HEK293 (cell line): Measurements from ENCODE around the gene SMYD1.

Experiments
- CTCF ChIA-PET: fragments of 350-600 bp; formaldehyde crosslinking; extraction: SDS; loops from one replicate; lab custom pipeline; 2021; ENCODE audit warnings: antibody characterized with exemption; lab: Yijun Ruan, JAX
- POLR2A ChIA-PET: fragments of 300-600 bp; formaldehyde crosslinking; extraction: SDS; loops from one replicate; lab custom pipeline; 2020; ENCODE audit warnings: antibody characterized with exemption, inconsistent platforms; lab: Yijun Ruan, JAX
- H3K27ac ChIP-seq: fragments of 200-500 bp; sonication (Bioruptor generic); 2 replicates; pipeline ENCODE4 v1.5.1; 2014; ENCODE audit warnings: low read depth, low read length, control low read depth, inconsistent platforms; ENCODE audit errors: extremely low read depth
- H3K36me3 ChIP-seq, 2 experiments: fragments of 200-500 bp in 1 of 2; sonication (Bioruptor generic) in 1 of 2; 1 replicate in 1 of 2; 2 replicates in 1 of 2; pipeline ENCODE4 v1.5.1; 2014 to 2017; ENCODE audit warnings: inconsistent platforms in 2 of 2, low read length in 2 of 2; ENCODE audit not compliant: control insufficient read depth in 2 of 2, insufficient read depth in 1 of 2
- H3K4me1 ChIP-seq: fragments of 200-500 bp; sonication (Bioruptor generic); 2 replicates; pipeline ENCODE4 v1.5.1; 2014; ENCODE audit warnings: mild to moderate bottlenecking, low read length, inconsistent platforms; ENCODE audit not compliant: control insufficient read depth, insufficient read depth
- H3K4me3 ChIP-seq: 2 replicates; pipeline ENCODE4 v1.5.1; 2011; ENCODE audit warnings: low read depth, mild to moderate bottlenecking, control low read depth, low read length, moderate library complexity
- H3K9me3 ChIP-seq: fragments of 200-500 bp; sonication (Bioruptor generic); 2 replicates; pipeline ENCODE4 v1.5.1; 2014; ENCODE audit warnings: low read depth, low read length, inconsistent platforms; ENCODE audit not compliant: control insufficient read depth, insufficient read depth
- BCL11B ChIP-seq: fragments of 450-650 bp; formaldehyde crosslinking; IDR thresholded peaks from 2 replicates; pipeline ENCODE4 v1.5.1; 2016; ENCODE audit warnings: low read depth, missing biosample characterization, missing genetic modification characterization
- HOXC10 ChIP-seq: sonication (generic); formaldehyde crosslinking; IDR thresholded peaks from 2 replicates; pipeline ENCODE4 v1.8.1; 2023; ENCODE audit warnings: mild to moderate bottlenecking, missing genetic modification reagents
- REPIN1 ChIP-seq: fragments of 450-650 bp; formaldehyde crosslinking; IDR thresholded peaks from 2 replicates; pipeline ENCODE4 v1.5.1; 2017; ENCODE audit warnings: missing biosample characterization, missing genetic modification characterization, low read depth
- TRIM28 ChIP-seq: IDR thresholded peaks from 2 replicates; pipeline ENCODE4 v1.6.1; 2011; ENCODE audit warnings: low read length, control low read depth, borderline replicate concordance
- YY1 ChIP-seq: fragments of 450-650 bp; formaldehyde crosslinking; IDR thresholded peaks from 2 replicates; pipeline ENCODE4 v1.5.1; 2018; ENCODE audit warnings: missing biosample characterization, missing genetic modification characterization
- YY2 ChIP-seq: fragments of 450-650 bp; formaldehyde crosslinking; IDR thresholded peaks from 2 replicates; pipeline ENCODE4 v1.5.1; 2016; ENCODE audit warnings: missing biosample characterization, missing genetic modification characterization
- ZBTB48 ChIP-seq: fragments of 450-650 bp; formaldehyde crosslinking; IDR thresholded peaks from 2 replicates; pipeline ENCODE4 v1.5.1; 2016; ENCODE audit warnings: missing biosample characterization, missing genetic modification characterization
- ZNF10 ChIP-seq: fragments of 450-650 bp; formaldehyde crosslinking; IDR thresholded peaks from 2 replicates; pipeline ENCODE4 v1.5.1; 2017; ENCODE audit warnings: missing biosample characterization, missing genetic modification characterization
- ZNF155 ChIP-seq: fragments of 450-650 bp; formaldehyde crosslinking; IDR thresholded peaks from 2 replicates; pipeline ENCODE4 v1.5.1; 2016; ENCODE audit warnings: missing biosample characterization, missing genetic modification characterization
- ZNF274 ChIP-seq, 2 experiments: fragments of 200-500 bp in 1 of 2; fragments of 450-650 bp in 1 of 2; sonication (Bioruptor generic) in 1 of 2; formaldehyde crosslinking in 1 of 2; IDR thresholded peaks; 2 replicates each; pipeline versions ENCODE4 v1.5.1 to v1.6.1; 2014 to 2016; ENCODE audit warnings: borderline replicate concordance in 1 of 2, inconsistent platforms in 1 of 2, low read length in 1 of 2, missing biosample characterization in 1 of 2, missing genetic modification characterization in 1 of 2
- ZNF48 ChIP-seq: fragments of 450-650 bp; formaldehyde crosslinking; IDR thresholded peaks from 2 replicates; pipeline ENCODE4 v1.5.1; 2016; ENCODE audit warnings: missing biosample characterization, missing genetic modification characterization
- ZNF530 ChIP-seq: fragments of 450-650 bp; formaldehyde crosslinking; IDR thresholded peaks from 2 replicates; pipeline ENCODE4 v1.5.1; 2016; ENCODE audit warnings: low read depth, missing biosample characterization, missing genetic modification characterization
- ZNF610 ChIP-seq: fragments of 450-650 bp; formaldehyde crosslinking; IDR thresholded peaks from 2 replicates; pipeline ENCODE4 v1.5.1; 2016; ENCODE audit warnings: missing biosample characterization, missing genetic modification characterization, borderline replicate concordance
- ZNF677 ChIP-seq: fragments of 450-650 bp; IDR thresholded peaks from 2 replicates; pipeline ENCODE4 v1.5.0; 2018; ENCODE audit warnings: missing biosample characterization, mild to moderate bottlenecking, missing genetic modification characterization, moderate library complexity
- TF ChIP-seq, protein P1 (sequence below): fragments of 450-650 bp; formaldehyde crosslinking; IDR thresholded peaks from 2 replicates; pipeline ENCODE4 v1.5.1; 2016; ENCODE audit warnings: missing biosample characterization, missing genetic modification characterization
- TF ChIP-seq, protein P2 (sequence below): fragments of 450-650 bp; formaldehyde crosslinking; conservative IDR thresholded peaks from 2 replicates; pipeline ENCODE4 v1.5.1; 2016; ENCODE audit warnings: low read depth, missing biosample characterization, missing genetic modification characterization
- TF ChIP-seq, protein P3 (sequence below): fragments of 450-650 bp; formaldehyde crosslinking; IDR thresholded peaks from 2 replicates; pipeline ENCODE4 v1.5.1; 2016; ENCODE audit warnings: missing biosample characterization, missing genetic modification characterization
- TF ChIP-seq, protein P4 (sequence below): fragments of 450-650 bp; formaldehyde crosslinking; IDR thresholded peaks from 2 replicates; pipeline ENCODE4 v1.5.1; 2016; ENCODE audit warnings: missing biosample characterization, missing genetic modification characterization, borderline replicate concordance

Gene SMYD1

DNA sequence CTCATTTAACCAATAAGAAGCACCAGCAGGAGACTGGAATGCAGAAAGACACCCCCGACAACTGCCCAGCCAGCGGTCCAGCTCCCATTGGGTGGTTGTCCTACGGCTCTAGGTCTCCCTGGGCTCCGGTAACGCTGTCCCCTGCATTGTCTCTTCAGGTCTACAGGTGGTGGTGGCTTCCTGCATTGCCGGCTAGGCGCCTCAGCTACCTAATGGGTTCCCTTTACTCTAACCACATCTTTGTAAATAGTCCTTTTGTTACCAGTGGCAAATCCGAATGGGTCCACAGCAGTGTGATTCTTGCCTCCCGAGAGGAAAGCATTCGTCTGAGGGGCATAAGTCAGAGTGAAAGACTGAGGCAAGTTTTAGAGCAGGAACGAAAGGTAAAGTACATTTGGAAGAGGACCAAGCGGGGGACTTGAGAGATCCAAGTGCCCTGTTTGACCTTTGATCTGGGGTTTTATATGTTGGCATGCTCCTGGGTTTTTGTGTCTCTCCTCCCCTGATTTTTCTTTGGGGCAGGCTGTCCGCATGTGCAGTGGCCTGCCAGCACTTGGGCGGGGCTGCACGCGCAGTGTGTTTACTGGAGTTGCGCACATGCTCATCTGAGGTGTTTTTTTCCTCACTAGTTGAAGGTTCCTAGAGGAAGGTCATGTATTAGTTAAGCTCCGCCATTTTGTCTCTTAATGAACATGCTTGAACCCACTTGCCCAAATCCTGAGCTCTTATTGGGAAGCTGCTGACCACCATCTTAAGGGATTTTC is 49.2 kb downstream of the SMYD1 start:
- H3K36me3 ChIP-seq, result no peaks in the 10 kb centered on the region
- TF ChIP-seq ZNF10 (tag by site-specific recombination) (0 out of 2 replicates have a peak, but pooled peaks have one; percentile 24), ZNF155 (tag by site-specific recombination) (no peak)
- TF ChIP-seq, protein P1, sequence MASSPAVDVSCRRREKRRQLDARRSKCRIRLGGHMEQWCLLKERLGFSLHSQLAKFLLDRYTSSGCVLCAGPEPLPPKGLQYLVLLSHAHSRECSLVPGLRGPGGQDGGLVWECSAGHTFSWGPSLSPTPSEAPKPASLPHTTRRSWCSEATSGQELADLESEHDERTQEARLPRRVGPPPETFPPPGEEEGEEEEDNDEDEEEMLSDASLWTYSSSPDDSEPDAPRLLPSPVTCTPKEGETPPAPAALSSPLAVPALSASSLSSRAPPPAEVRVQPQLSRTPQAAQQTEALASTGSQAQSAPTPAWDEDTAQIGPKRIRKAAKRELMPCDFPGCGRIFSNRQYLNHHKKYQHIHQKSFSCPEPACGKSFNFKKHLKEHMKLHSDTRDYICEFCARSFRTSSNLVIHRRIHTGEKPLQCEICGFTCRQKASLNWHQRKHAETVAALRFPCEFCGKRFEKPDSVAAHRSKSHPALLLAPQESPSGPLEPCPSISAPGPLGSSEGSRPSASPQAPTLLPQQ (tag by site-specific recombination), result no peak
- TF ChIP-seq, all 188 proteins: peak for 1
- CTCF ChIA-PET, result no interaction called here
- Histone ChIP-seq H3K4me1 (no peaks in the 10 kb centered on the region), H3K9me3 (no peaks in the 10 kb centered on the region), H3K4me3 (no peak overlapping the region), H3K27ac (no peak overlapping the region)
- POLR2A ChIA-PET, result no interaction called here

DNA sequence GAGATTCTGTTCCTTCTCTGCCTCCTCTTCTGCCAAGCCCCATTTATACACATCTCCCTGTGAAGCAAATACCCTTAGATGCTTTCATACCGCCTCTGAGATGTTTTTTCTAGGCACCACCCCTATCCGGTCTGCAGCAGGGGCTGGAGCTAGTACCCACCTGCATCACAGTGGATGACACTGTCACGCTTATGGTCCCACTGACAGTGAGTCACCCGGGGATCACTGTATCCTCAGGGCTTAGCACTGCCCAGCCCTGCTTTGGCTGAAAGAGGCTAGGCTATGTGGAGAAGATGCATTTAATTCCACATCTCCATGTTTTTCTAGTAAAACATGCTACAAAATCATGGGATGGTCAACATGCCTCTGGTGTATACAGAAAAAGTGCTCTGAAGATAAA is 50.3 kb downstream of the SMYD1 start:
- TF ChIP-seq REPIN1 (tag by site-specific recombination) (no peak), ZBTB48 (no peak)
- no peaks in the 10 kb centered on the region for H3K36me3 ChIP-seq
- ChIA-PET CTCF (interaction anchor here (0.6 kb wide), 1 partner anchor 375 kb away, joined by 3 read pairs; no protein-coding TSS in a partner anchor), POLR2A (no interaction called here)
- no peak overlapping the region for H3K27ac ChIP-seq
- H3K4me3 ChIP-seq, result no peak overlapping the region
- H3K9me3 ChIP-seq, result no peaks in the 10 kb centered on the region
- H3K4me1 ChIP-seq, result no peaks in the 10 kb centered on the region

DNA sequence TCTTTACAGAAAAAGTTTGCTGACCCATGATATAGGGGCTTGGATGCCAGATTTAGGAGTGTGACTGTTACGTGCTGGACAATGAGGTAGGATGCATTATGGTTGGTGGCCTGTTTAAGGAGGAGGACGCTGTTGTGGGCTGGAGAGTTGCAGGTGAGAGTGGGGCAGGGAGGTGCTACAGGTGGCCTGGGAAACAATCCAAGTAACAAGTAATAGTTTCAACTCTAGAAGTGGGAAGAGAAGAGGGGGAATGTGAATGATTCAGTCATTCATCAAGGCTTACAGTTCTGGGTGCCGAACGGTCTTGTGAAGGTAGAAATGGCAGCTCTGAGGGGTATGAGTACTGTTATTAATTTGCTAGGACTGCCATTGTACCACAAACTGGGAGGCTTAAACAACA is 54.1 kb downstream of the SMYD1 start:
- Histone ChIP-seq H3K27ac (no peak overlapping the region), H3K4me1 (no peaks in the 10 kb centered on the region), H3K36me3 (no peaks in the 10 kb centered on the region), H3K4me3 (no peak overlapping the region), H3K9me3 (no peaks in the 10 kb centered on the region)
- CTCF ChIA-PET, result interaction anchor here (0.8 kb wide), 1 partner anchor 39 kb away, joined by 3 read pairs; no protein-coding TSS in a partner anchor
- POLR2A ChIA-PET, result no interaction called here
- TF ChIP-seq ZNF48 (tag by site-specific recombination) (no peak), TRIM28 (no peak), ZNF530 (tag by site-specific recombination) (no peak), YY1 (no peak), ZNF274 (IDR thresholded peaks at IDR 0.05; ENCODE audit: low read length) (no peak), ZNF274 (tag by site-specific recombination; IDR thresholded peaks at IDR 0.05; ENCODE audit: borderline replicate concordance) (no peak), YY2 (tag by site-specific recombination) (no peak), BCL11B (tag by site-specific recombination) (no peak), ZNF610 (tag by site-specific recombination) (no peak), HOXC10 (CRISPR knock-in tag) (no peak), ZNF677 (no peak)
- TF ChIP-seq, protein P2, sequence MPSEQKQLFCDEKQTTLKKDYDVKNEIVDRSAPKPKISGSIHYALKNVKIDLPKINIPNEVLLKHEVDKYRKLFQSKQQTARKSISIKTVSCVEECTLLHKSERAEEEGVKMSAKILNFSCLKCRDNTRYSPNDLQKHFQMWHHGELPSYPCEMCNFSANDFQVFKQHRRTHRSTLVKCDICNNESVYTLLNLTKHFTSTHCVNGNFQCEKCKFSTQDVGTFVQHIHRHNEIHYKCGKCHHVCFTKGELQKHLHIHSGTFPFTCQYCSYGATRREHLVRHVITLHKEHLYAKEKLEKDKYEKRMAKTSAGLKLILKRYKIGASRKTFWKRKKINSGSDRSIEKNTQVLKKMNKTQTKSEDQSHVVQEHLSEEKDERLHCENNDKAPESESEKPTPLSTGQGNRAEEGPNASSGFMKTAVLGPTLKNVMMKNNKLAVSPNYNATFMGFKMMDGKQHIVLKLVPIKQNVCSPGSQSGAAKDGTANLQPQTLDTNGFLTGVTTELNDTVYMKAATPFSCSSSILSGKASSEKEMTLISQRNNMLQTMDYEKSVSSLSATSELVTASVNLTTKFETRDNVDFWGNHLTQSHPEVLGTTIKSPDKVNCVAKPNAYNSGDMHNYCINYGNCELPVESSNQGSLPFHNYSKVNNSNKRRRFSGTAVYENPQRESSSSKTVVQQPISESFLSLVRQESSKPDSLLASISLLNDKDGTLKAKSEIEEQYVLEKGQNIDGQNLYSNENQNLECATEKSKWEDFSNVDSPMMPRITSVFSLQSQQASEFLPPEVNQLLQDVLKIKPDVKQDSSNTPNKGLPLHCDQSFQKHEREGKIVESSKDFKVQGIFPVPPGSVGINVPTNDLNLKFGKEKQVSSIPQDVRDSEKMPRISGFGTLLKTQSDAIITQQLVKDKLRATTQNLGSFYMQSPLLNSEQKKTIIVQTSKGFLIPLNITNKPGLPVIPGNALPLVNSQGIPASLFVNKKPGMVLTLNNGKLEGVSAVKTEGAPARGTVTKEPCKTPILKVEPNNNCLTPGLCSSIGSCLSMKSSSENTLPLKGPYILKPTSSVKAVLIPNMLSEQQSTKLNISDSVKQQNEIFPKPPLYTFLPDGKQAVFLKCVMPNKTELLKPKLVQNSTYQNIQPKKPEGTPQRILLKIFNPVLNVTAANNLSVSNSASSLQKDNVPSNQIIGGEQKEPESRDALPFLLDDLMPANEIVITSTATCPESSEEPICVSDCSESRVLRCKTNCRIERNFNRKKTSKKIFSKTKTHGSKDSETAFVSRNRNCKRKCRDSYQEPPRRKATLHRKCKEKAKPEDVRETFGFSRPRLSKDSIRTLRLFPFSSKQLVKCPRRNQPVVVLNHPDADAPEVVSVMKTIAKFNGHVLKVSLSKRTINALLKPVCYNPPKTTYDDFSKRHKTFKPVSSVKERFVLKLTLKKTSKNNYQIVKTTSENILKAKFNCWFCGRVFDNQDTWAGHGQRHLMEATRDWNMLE, result no peak
- TF ChIP-seq, protein P3, sequence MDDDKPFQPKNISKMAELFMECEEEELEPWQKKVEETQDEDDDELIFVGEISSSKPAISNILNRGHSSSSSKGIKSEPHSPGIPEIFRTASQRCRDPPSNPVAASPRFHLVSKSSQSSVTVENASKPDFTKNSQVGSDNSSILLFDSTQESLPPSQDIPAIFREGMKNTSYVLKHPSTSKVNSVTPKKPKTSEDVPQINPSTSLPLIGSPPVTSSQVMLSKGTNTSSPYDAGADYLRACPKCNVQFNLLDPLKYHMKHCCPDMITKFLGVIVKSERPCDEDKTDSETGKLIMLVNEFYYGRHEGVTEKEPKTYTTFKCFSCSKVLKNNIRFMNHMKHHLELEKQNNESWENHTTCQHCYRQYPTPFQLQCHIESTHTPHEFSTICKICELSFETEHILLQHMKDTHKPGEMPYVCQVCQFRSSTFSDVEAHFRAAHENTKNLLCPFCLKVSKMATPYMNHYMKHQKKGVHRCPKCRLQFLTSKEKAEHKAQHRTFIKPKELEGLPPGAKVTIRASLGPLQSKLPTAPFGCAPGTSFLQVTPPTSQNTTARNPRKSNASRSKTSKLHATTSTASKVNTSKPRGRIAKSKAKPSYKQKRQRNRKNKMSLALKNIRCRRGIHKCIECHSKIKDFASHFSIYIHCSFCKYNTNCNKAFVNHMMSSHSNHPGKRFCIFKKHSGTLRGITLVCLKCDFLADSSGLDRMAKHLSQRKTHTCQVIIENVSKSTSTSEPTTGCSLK (tag by site-specific recombination), result no peak
- TF ChIP-seq, protein P4, sequence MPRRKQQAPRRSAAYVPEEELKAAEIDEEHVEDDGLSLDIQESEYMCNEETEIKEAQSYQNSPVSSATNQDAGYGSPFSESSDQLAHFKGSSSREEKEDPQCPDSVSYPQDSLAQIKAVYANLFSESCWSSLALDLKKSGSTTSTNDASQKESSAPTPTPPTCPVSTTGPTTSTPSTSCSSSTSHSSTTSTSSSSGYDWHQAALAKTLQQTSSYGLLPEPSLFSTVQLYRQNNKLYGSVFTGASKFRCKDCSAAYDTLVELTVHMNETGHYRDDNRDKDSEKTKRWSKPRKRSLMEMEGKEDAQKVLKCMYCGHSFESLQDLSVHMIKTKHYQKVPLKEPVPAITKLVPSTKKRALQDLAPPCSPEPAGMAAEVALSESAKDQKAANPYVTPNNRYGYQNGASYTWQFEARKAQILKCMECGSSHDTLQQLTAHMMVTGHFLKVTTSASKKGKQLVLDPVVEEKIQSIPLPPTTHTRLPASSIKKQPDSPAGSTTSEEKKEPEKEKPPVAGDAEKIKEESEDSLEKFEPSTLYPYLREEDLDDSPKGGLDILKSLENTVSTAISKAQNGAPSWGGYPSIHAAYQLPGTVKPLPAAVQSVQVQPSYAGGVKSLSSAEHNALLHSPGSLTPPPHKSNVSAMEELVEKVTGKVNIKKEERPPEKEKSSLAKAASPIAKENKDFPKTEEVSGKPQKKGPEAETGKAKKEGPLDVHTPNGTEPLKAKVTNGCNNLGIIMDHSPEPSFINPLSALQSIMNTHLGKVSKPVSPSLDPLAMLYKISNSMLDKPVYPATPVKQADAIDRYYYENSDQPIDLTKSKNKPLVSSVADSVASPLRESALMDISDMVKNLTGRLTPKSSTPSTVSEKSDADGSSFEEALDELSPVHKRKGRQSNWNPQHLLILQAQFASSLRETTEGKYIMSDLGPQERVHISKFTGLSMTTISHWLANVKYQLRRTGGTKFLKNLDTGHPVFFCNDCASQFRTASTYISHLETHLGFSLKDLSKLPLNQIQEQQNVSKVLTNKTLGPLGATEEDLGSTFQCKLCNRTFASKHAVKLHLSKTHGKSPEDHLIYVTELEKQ (tag by site-specific recombination), result no peak
